Islet of Langerhans (tissue), 1 donor: ENCODE results near the gene B4GALT6.

Experiments used
- FAIRE-seq: peaks from one replicate; lab custom pipeline; 2011; peaks lifted over from hg19 to GRCh38; lab: Jason Lieb, UNC

Gene B4GALT6

DNA sequence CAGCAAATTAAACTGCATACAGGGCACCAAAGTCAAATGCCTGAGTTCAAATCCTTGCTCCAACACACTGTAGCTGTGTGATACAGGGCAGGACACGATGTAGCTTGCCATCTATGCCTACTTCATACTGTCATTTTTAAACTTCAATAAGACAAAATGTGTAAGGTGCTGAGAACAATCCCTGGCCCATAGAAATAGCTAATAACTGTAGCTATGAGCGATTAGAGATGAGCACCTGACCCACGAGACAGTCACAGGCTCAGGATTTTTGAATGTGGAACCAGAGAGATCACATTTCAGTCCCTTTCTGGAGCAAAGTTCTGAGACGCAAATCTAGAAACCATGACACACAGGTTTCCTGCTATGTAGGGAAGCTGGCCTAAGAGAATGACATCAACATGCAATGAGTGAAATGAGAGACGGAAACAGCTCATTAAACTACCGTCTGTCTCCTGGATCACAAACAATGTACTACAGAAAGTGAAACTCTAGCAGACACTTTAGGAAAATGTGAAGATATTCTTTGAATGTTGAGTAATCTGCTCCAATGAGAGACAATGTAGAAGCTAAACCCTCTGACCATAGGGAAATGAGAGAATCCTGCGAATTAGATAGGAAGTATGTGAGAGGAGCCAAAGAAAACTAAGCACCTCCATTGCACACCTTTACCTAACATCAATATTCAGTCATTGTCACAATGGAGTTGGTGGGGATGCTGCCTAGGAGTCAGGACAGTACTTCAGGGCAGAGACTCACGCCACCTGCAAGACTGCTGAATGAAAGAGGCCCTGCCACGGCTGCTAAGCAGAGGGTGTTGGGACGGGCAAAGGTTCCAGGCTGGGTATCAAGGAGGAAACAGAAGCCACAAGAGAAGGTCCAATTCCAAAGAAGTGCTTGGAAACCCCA lies 25.5 kb downstream of the B4GALT6 start:
- FAIRE-seq, result no peak

DNA sequence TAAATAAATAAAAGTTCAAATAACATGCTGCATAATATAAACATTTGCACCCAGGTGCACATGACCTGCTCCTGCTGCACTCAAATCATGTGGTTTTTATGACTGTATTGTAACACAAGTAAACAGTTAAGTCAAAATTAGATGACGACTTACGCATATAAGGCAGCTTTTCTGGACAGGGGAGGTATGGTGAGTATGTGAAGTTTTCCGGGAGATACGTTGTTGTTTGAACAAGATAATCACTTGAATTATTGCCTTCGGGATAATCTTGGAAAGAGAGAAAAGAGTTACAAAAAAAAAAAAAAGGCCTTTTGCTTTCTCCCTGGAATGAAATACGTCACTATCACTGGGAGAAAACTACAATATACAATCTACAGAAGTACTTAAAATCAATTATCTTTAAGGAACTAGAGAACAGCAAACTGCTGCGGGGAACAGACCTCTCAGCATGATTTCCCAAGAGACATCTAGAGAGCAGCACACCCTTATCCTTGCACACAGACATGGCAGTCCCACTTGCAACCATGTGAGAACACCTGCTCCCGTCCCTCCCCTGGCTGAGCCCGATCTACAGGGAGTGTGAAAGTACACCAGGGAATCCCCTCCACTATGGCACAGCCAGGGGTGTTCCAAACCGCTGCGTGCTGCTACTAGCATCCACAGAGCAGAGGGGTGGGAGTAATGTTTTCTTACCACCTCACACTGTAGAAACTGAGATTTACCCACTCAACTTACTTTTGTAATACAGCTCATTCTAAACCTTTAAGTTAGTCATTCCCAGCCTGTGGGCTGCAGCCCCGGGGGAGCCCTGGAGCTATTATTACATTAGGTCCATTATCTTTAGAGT lies 26.3 kb downstream of the B4GALT6 start:
- no peak for FAIRE-seq

DNA sequence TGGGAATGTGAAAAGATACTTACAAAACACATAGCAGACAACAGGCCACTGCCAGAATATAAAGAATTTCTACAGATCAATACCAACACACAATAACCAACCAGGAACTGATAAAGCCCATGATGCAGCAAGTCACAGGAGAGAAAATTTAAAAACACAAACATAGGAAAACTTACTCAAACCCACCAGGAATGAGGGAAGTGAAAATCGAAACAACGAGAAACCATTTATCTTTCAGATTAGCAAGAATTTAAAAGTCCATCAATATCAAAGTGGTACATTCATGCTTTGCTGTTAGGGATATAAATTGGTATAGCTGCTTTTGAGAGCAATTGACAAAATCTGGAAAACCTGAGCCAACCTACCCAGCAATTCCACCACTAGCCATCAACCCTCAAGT lies 27.6 kb downstream of the B4GALT6 start:
- no peak for FAIRE-seq

DNA sequence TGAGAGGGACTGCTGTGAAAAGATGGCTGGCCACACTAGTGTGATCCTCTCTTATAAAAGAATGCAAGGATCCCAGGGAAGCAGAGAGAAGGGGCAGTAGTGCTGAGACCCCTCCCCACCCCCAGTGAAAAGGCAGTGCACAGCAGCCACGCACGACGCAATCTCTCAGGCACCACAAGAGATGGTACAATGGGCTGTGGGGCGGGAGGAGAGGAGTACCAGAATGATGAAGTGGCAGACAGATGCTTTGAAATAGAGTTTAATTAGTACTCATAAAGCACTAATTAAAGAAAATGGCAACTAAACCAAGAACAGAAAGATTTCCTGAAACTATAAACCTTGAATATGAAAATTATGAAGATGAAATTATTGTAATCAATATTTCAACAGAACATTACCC lies 29.0 kb downstream of the B4GALT6 start:
- FAIRE-seq, result no peak

DNA sequence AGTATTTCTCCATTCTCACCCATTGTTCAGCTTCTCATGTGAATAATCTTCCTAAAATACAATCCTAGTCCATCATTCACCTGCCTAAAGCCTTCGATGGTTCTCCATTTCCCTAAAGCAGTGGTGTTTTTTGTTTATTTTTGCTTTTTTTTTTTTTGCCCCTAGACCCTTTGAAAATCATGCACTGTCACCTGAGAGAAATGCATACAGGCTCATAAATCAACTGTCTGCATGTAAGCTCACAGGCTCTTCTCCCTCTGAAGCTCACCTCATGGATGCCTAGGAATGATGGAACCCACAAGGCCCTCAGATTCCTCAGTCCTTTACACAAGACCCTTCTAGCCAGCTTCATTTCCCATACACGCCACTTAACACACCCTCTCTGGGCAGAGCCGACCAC lies 31.5 kb downstream of the B4GALT6 start:
- FAIRE-seq, result no peak

DNA sequence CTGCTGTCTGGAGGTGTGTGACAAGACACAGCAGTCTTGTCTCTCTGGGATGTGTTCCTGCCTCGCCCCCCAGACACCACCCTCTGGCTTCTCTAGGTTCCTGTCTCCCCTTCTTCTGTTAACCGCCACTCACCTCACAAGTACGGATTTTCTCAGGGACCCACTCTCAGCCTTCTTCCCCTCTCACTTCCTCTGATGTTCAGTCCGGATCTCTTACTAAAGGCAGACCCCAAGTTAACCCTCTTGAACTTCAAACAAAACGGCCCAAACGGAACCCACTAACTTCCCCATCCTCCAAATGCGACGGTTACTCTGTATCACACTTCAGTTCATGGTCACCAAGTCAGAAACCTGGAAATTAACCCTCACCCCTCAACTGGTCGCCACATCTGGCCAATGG lies 32.0 kb downstream of the B4GALT6 start:
- FAIRE-seq, result no peak

DNA sequence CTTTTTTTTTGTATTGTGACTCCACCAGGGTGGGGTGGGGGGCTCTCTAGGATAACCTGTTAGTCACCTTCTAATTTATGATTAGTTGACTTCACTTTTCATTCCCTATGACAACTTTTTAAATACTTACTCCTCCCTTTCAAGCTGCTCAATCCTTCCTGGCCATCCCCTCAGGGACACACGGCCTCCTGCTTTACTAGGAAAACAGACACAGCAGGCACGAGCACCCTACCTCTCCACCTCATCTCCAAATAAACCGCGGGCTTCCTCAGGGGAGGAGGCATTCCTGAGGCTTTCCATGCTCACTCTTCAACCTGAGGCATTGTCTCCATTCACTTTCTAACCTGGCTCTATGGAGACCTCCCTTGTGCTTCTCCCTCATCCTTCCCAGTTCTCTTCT lies 33.0 kb downstream of the B4GALT6 start:
- no peak for FAIRE-seq

DNA sequence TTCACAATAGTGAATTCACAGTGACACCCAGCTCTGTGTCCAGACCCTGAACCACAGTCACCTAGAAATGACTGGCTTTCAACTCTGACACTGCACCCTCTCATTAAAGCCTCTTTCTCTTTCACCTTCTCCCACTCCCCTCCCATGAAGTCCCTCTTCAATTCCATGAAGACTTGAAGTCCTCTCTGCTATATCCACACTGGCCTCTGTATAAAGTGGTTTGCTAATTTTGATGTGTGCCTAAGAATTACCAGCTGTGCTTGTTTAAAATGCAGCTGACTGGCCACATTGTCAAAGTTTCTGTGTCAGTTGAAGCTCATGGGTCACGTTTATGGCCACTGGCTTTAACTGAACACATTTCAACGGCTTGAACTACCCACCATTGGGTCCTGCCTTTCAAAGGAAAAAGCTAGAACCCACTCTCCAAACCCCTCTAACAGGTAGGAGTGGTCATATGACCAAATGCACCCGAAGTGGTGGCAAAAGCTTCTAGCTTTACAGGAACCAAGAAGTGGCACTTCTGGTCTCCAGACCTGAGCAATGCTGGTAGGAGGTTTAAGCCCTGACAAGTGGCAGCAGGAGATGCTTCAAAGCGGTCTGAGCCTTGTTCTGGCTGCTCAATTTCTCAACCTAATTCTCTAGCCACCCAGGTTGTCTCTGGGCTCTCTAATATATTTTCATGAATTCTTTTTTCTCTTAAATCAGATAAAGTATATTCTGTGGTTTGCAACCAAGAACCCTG lies 34.2 kb downstream of the B4GALT6 start:
- FAIRE-seq, result no peak

DNA sequence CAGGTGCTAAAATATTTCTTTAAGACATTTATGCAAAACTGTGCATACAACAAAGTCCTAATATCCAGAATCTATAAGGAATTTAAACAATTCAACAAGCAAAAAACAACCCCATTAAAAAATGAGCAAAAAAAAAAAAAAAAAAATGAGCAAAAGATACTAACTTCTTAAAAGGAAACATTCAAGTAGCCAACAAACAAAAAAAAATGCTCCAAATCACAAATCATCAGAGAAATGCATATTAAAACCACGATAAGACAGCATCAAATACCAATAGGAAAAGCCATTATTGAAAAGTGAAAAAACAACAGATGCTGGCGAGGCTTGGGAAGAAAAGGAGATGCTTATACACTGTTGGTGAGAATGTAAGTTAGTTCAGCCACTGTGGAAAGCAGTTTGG lies 34.9 kb downstream of the B4GALT6 start:
- no peak for FAIRE-seq

DNA sequence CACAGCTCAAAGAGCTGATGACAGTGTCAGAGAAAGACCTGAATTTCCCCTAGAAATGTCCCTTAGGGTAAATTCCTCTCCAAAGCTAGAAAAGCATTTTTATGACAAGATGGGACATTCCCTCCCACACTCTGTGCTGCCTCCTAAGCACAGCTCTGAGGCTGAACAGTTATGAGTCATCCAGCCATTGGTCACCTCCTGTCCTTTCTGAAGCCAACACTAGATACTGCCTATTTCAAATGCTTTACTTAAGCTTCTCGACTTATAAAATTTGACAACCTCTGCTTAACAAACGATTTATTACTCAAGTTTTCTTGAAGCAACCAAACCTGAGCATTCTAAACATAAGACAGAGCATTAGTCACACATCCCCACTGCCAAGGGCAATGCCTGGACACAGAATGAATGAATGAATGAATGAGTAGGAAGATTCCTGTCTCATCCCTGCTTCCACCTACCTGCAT lies 35.4 kb downstream of the B4GALT6 start:
- peak; percentile 72 for FAIRE-seq

DNA sequence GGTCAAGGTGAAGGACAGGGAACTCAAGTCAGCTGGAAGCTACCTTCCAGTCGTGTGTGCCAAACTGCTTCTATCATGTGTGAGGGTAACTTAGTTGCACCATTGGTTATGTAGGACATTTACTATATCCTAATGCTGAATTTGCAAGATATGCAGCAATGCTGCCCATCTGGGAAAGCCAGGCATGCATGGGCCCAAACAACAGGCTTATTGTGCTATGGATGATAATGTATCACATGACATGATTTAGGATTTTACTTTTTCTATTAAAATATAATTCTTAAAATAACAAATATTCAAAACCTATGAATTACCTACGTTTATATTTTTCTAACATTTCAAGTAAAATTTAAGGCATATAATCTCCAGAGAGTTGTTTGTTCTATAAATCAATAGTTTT lies 35.9 kb downstream of the B4GALT6 start:
- no peak for FAIRE-seq

DNA sequence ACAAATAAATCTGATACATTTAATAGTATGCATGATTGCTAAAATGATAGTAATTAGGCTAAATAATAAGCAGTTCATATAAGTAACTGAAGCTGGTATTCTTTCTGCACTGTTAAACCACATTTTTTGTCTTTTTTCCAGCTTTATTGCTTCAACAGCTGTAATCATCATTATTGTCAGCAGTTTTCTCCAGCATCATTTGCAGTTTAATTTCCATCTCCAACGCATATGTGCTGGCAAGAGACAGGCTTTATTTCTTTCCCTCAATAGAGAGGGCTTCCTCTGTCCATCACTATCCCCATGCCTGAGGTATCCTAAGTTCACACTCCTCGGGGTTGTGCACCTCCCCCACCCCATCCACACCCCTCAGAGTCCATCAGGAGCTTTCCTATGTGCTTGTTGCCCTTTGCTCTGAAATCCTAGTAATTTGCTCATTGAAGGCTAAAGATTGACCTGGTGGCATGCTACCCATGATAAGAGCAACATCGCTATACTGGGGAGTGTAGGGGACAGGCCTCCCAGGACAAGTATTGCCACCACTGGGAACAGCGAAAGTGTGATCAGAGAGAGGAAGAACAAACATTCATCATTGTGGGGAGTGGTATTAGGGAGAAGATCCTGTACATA lies 37.1 kb downstream of the B4GALT6 start:
- FAIRE-seq, result peak; percentile 60

DNA sequence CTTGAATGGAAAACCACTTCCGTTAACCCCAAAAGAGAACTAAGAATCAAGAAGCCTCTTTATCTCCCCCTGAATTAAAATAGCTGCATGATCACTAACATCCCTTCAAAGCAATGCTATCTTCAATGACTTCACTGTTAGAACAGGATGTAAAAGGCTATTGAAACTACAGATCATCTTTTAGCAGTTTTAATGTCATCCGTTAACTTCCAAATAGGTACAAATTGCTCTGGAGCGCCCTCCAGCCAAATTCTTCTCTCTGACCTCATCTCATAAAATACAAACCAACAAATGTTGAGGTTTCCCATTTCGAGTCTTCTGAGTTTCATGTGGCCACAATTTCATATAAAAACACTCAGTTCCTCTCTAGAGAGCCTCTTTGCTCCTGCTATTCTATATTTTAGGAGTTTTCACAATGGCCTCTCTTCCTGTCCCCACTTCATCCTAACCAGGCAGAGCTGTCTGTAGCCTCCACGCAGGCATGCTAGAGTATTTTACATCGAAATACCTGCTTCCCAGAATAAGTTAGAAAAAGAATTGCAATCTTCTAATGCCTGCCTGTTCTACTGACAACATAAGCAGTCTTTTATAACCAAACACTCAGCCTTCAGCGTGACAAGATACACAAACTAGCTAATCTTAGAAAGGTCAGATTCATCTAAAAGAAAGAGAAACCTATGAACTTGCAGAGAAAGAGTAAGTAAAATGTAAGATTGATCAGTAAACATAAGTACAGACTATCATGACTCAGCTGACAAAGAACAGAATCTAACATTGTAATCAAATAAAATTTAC lies 37.9 kb downstream of the B4GALT6 start:
- FAIRE-seq, result no peak

DNA sequence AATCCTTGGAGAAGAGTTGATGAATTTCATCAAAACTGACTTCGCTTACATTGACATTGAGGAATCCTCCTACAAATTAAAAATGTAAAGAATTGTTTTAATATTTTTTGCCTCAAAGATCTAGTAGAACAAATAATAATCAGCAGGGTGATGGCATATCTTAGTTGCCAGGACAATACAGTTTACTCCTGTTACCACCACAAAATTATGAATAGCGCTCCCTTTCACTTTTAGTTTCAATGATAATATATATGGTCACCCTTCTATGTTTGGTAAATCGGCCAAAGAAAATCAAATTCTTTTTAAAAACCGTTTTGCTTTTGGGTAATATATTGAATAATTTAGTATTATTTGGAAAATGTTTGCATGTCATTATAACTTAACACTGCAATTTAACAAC lies 39.0 kb downstream of the B4GALT6 start:
- no peak for FAIRE-seq

DNA sequence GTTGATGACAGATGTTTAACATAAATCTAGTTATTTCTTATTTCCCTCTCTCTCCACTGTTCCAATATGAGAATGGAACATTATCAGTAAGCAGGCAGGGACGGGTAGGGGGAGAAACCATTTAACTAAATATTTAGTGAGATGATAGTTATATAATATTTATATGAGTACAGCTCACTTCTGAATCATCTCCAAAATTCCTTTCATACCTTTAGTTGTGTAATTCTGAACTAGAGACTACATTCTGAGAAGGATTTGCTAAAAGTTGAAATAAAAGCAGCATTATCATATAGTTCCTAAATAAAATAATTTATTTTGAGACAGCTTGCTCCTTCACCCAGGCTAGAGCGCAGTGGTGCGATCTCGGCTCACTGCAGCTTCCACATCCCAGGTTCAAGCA lies 41.4 kb downstream of the B4GALT6 start:
- no peak for FAIRE-seq

DNA sequence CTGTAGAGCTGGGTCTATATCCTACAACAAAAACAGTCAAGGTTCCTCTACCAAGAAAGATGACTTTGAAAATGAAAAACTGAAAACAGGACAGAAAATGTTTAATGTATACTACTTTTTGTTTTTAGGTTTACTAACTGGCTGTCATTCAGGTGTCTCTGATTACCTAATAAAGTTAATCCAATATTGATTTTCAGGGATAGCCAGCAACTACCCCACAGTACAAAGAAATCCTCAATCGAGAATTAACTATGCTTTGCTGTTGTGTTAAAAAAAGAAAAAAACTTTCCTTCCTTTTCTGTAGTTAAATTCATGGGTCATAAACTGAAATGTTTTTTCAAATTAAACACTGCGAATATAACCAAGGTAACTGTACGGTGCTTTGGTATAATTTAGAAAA lies 46.9 kb downstream of the B4GALT6 start:
- FAIRE-seq, result peak; percentile 36

DNA sequence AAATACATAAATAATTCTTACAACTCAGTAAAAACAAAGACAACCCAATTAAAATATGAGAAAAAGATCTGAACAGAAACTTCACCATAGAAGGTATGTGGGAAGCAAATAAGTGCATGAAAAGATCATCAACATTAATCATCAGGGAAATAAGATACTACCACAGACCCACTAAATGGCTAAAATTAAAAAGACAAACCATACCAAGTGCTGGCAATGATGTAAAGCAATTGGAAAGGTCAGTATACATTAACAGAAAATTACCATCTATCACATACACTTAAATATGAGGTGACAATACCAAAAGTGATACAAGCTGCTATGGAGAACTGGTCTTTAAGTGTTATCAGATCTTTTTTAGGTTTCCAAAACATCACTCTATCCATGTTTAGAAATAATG lies 48.0 kb downstream of the B4GALT6 start:
- FAIRE-seq, result no peak

DNA sequence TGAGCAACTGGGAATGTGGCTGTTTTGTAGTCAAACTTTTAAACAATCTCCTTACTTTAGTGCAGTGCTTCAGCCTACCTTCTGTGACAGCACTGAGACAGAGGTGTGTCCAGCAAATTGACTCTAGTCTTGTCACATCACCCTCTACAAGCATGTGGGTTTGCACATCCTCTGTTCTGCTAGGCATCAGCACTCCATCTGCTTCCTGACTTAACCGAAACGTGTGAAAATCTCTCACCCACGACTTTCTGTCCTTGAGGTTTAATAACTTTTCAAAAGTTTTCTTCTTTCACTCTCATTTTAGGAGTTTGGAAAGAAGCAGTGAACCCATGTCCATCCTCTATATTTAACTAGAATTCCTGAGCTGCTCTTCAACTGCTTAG lies 50.1 kb downstream of the B4GALT6 start:
- no peak for FAIRE-seq

DNA sequence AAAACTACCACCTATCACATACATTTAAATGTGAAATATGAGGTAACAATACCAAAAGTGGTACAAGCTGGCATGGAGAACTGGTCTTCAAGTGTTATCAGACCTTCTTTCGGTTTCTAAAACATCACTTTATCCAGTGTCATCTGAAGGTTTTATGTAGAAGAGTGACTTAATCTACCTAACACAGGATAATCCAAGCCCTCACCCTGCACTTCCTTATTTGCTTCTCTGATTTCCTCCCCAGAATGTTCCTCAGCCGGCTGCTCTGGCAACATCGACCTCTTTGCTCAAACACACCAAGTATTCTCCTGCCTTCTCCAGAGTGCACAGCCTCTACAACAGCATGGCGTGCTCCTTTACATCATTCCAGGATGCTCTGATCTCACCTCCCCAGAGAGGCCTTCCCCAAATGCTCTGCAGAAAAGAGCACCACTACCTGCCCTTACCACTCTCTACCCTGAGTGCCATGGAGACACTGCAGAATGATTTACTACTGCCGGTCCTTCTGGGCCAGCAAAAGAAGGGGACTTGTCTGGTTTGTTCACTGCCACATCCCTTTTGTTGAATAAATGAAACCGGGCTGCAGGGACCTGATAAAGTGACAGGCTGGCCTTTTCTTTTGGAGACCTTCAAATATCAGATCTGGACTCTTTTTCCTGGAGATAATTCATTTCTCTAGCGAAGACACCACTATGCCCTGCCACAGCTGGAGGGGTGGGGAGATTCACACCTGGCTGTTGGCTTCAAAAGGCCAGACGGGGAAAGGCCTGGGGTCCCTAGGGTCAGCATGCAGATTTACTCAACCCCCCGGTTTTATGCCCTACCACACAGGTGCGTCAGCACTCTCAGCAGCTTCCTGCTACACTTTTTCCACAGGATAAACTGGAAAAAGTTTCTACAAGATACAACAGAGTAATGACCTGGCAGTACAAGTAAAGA lies 50.7 kb downstream of the B4GALT6 start:
- no peak for FAIRE-seq

DNA sequence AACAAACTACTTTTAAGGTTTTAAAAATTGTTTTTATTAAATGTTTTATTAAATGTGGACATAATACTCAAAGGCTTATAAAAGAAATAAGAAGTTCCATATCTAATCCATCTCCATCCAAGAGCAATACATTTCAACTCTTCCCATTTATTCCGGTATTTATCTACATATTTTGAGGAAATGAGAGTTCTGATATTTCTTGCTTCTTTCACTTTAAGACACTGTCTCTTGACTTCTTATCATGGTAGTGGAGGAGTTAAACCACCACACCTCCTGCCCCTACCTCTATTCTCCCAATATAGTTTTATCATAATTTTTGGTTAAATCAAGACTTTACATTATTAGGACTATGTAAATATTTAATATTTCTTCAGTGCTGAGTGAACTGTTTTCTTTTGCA lies 52.0 kb downstream of the B4GALT6 start:
- no peak for FAIRE-seq
